HEK293T (cell line): ENCODE measurements around the gene TCF12.

ENCODE experiments used
- FOXM1 ChIP-seq: fragments of 450-650 bp; IDR thresholded peaks from 2 replicates; pipeline ENCODE4 v1.6.1; 2017; ENCODE audit warnings: mild to moderate bottlenecking, borderline replicate concordance
- HDGF ChIP-seq: fragments of 450-650 bp; IDR thresholded peaks from 2 replicates; pipeline ENCODE4 v1.6.1; 2017; ENCODE audit warnings: antibody characterized with exemption, borderline replicate concordance
- SP1 ChIP-seq: fragments of 450-650 bp; IDR thresholded peaks from 2 replicates; pipeline ENCODE4 v1.6.1; 2017

DNA sequence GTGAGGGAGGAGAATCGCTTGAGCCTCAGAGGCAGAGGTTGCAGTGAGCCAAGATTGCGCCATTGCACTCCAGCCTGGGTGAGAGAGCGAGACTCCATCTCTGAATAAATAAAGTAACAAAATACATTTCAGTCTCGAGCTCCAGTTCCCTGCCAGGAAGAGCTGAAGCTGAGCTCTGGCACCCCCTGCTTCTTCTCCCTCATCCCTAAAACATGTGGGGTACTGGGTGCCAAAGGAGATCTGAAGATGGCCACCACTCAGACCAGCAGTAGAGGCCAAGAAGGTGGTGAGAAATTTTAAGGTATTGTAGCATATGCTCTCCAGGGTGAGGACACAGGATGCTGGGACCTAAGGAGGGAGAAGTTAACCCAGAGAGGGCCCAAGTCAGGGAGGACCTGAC, 382.9 kb downstream of the TCF12 start:
- TF ChIP-seq SP1 (no peak), FOXM1 (no peak), HDGF (no peak)
